IPS DF 19.7 (cell line): ENCODE measurements around the gene SLC6A8.
"Not testable (repeated sequence)": the region's sequence is repeated elsewhere in the genome, so short reads cannot be mapped to it uniquely, and the experiment has no call there.

Source experiments
- DNase-seq: peaks from one replicate; pipeline ENCODE4 v3.0.0-alpha.2; 2013; ENCODE audit warnings: low read depth, low spot score

The SLC6A8 gene

DNA sequence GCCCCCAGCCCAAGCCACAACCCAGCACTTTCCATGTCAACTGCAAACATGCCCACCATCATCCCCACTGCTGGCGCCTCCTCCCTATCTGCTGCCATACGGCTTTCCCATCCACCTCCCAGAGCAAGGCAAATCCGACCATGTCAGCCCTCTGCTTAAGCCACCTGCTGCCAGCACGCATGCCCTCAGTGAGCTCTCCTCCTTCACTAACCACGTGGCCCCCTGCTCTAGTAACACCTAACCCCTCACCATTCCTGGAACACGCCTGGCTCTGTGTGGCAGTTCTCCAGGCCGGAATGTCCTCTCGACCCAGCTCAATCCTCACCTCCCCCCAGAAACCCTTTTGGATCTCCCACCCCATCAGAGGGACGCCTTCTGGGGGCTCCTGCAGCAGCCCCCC lies 19.1 kb downstream of the SLC6A8 start:
- no peak for DNase-seq

DNA sequence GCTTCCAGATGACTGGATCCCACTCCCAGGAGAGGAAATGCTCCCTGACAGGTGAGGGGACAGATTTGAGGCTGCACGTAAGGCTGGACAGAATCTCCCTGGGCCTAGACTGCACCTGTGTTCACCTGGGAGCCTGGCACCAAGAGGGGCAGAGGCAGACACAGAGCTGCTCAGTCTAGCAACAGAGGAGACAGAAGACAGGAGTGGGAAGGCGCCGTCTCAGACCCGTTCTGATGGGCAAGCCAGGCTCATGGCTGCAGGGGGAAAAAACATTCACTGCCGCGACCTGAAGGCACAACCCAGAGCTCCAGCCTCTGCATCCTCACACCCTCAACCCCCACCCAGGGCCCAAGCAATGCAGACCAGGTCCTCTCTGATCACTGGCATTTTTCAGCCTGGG lies 19.7 kb downstream of the SLC6A8 start:
- DNase-seq, result no peak

DNA sequence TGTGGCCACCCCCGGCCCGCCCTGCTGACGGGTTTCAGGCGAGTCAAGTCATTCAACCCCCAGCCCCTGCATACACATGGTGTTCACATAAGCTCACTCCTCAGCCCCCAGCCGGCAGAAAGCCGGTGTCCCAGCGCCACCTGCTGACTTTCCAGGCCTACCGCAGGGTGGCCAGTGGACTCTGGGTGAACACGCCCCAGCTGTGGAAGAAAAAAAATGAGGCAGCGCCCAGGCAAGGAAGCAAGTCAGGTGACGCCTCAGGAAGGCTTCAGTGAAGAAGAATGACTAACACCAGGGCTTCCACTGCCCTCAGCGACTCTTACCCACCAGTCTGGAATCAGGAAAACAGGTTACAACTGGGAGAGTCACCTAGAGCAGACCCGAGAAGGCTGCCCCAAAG lies 20.7 kb downstream of the SLC6A8 start:
- DNase-seq, result no peak

DNA sequence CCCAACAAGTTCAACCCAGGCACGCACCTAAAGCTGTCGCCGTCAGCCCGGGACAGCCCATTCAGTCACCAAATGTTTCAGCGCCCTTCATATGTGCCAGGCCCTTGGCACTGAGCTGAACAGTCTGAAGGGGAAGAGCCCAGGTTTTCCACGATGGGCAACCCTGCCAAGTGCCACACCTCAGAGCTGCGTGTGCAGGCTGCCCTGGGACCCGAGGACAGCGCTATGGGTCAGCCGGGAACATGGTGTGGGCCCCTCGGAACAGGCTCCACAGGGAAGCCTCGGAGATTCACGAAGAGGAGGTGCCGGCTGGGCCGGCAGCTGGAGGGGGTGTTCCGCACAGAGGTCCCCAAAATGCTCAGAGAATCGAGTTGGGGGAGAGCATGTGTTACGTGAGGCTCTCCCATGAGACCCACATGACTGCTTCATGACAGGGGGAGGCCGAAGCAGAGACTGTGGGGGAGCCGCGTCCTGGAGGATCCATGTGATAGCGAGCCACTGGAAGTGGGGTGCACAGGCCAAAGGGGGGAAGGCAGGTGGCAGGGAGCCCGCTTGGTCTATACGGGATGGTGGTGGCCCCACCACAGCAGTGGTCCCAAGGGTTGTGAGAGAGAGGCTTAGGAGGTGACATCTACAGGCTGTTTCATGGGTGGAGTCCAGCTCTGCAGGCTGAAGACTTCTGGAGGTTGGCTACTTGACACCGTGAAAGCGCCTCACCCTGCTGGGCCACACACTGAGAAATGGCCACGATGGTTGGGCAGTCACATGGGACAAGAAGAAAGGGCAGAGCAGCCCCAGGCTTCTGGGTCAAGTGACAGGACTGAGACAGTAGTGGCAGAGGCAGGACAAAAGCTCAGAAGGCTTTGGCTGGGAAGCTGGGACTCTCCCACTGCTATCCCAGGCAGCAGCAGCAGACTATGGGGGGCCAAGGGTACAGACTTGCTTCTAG lies 22.3 kb downstream of the SLC6A8 start:
- DNase-seq, result no peak

DNA sequence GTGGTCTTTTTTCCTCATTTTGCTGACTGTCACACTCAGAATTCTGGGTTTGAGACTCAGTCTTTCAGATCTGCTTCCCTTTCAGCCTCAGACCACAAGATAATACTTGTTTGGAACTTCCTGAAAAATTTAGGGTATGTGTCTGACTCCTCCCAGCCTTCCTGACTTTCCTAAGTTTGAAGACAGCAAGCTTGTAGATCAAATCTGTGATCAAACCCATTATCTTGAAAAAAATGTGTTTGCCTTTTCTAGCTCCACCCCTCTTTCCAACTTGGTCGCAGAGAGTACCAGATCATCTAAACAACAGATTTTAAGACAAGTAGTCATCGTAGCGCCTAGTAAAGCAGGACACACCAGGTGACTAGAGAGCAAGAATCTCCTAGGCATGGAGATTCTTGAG lies 26.5 kb downstream of the SLC6A8 start:
- DNase-seq, result no peak

DNA sequence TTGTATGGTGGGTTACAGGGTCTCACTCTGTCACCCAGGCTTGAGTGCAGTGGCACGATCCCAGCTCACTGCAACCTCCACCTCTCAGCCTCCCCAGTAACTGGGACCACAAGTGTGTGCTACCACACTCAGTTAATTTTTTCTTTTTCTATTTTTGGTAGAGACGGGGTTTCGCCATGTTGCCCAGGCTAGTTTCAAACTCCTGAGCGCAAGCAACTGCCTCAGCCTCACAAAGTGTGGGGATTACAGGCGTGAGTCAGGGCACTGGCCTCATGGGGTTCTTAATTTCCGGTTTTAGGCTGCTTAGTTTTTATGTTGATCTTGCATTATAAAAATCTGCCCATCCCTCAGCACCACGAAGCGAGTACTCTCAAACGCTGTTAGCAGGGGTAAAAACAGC lies 29.7 kb downstream of the SLC6A8 start:
- no peak for DNase-seq

DNA sequence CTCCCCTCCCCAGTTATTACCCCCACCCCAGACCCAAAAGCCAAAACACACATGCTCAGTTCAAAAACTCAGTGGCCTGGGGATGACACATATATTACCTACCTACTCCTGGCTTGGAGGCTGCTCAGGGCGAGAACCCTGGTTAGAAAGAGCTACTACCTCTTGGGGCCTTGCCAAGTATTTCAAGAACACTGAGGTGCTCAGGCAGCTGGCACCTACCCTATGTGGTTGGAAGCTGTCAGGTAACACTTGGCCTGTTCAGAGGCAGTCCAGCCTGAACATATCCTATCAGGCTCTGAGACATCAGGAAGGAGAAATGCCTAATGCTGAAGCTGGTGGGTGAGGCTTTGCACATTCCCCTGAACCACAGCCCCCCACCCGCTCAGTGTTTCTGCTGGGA lies 31.5 kb downstream of the SLC6A8 start:
- DNase-seq, result no peak

DNA sequence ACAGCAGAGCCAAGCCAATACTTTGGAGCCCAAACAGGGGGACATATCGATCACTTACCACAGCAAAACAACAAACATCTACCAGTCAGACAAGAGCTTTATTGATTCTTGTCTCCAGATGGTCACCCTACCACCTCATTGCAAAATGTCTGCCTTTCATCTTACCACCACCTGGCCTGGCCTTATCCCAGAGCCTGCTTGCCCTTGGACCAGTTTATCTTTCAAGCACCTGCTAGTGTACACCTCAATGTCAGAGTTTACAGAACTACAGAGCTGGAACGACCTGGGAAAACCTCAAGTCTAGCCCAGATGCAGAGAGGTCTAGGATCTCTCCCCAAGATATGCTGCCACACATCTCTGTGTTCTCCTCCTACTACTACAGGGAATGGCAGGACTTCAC lies 32.0 kb downstream of the SLC6A8 start:
- DNase-seq, result no peak

DNA sequence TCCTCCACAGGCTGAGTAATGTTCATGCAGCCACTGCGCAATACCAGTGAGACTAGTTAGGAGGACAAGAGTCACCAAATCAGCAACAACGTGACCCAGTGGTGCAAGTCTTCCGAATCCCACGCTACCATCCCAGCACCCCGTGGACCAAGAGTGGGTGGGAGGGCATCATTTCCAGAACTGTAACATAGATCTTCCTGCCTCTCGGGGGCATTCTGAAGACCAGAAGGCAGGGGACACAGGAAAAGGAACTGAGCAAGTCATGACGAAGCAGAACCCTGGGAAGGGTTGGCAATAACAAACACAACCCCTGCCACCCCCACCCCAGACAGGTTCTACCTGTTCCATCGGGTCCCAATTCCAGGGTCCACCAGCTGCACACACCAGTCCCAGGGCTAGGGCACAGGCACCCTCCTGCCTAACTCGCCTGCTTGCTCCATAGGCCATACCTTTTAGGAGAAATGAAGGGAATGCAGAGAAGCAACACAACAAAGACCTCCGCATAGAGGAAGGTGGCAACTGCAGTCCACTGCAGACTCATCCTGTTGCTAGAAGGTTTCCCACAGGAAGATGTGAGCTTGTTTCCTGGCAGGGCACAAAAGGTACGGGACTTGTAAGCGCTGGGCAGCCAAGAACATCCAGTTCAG lies 35.1 kb downstream of the SLC6A8 start:
- no peak for DNase-seq

DNA sequence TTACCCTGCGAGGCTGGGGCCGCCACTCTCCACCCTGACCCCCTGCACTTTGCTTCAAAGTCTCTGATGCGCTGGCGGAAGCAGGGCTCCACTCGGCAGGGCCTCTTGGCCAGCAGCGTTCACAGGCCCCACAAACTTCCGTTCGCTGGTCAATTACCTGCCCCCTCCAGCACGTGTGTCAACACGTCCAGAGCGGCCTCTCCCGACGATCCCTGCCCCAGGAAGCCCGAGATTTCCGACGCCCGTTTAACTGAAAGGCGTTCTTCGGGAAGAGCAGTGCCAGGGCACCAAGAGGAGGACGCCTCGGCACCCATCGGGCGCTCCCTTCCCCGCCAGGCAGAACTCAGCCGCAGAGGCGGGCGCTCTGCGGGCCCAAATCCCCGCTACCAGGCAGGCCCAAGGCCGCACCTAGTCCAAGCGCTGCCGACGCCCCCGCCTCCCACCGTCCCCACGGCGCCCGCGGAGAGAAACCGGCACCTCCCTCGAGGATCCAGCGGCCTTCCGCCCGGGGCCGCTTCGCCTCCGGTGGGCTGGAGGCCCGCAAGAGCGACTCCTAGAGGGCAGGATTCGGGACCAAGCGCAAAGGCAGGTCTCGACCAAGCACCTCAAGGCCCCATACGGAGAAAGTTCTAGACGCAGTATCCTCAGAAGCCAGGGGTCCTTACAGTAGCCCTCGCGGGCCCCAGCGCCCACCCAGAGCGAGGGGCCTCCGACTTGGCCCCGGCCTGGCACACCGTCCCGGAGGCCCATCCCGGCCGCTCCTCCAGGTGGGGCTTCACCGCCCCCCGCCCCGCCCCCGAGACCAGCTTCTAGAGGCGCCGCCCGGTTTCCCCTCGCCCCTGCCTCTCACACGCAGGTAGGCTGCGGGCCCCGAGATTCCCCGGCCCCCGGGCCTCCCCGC lies 35.9 kb downstream of the SLC6A8 start:
- DNase-seq, result no peak

DNA sequence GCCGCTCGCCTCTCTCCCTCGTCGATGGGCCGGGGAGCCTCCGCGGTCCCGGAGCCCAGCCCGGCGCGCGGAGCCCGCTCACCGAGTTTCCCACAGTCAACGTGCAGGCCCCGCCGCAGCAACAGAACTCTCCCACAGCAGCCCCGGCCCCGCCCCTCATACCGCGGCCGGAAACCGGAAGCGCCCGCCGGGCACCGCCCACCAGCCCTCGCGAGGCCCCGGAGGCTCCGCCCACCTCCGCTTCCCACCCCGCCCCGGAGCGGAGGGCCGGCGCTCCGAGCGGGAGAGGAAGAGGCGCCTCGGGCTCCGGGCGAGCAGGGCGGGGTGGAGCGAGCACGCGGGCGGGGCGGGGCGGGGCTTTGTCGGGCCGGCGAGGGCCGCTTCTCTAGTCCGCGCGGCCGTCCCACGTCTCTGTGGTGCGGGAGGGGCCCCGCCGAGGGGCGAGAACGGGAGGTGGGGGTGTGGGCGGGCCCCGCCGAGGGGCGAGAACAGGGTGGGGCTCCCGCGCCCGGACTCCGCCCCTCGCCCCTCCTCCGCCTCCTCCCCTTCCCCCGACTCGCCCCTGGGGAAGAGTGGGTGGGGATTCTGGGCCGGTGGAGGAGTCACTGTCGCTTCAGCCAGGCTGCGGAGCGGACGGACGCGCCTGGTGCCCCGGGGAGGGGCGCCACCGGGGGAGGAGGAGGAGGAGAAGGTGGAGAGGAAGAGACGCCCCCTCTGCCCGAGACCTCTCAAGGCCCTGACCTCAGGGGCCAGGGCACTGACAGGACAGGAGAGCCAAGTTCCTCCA lies 36.7 kb downstream of the SLC6A8 start, which contains the start of the genes ABCD1 and BCAP31:
Gene ABCD1, plus strand, starts transcription at position 605 of the 787 bp plus-strand sequence. CDS start 411 bp downstream, outside the sequence.
Gene BCAP31, minus strand, starts transcription at position 136 of the 787 bp plus-strand sequence. CDS start 1,143 bp downstream, outside the sequence.
- no peak for DNase-seq

DNA sequence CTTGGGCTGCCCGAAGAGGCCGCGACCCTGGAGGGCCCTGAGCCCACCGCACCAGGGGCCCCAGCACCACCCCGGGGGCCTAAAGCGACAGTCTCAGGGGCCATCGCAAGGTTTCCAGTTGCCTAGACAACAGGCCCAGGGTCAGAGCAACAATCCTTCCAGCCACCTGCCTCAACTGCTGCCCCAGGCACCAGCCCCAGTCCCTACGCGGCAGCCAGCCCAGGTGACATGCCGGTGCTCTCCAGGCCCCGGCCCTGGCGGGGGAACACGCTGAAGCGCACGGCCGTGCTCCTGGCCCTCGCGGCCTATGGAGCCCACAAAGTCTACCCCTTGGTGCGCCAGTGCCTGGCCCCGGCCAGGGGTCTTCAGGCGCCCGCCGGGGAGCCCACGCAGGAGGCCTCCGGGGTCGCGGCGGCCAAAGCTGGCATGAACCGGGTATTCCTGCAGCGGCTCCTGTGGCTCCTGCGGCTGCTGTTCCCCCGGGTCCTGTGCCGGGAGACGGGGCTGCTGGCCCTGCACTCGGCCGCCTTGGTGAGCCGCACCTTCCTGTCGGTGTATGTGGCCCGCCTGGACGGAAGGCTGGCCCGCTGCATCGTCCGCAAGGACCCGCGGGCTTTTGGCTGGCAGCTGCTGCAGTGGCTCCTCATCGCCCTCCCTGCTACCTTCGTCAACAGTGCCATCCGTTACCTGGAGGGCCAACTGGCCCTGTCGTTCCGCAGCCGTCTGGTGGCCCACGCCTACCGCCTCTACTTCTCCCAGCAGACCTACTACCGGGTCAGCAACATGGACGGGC lies 37.5 kb downstream of the SLC6A8 start:
- no peak for DNase-seq

DNA sequence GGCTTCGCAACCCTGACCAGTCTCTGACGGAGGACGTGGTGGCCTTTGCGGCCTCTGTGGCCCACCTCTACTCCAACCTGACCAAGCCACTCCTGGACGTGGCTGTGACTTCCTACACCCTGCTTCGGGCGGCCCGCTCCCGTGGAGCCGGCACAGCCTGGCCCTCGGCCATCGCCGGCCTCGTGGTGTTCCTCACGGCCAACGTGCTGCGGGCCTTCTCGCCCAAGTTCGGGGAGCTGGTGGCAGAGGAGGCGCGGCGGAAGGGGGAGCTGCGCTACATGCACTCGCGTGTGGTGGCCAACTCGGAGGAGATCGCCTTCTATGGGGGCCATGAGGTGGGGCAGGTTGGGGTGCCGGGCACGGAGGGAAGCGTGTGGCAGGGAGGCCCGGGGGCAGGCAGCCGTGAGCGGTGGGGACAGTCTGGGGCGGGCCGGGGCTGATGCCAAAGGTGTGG lies 38.1 kb downstream of the SLC6A8 start:
- no peak for DNase-seq

DNA sequence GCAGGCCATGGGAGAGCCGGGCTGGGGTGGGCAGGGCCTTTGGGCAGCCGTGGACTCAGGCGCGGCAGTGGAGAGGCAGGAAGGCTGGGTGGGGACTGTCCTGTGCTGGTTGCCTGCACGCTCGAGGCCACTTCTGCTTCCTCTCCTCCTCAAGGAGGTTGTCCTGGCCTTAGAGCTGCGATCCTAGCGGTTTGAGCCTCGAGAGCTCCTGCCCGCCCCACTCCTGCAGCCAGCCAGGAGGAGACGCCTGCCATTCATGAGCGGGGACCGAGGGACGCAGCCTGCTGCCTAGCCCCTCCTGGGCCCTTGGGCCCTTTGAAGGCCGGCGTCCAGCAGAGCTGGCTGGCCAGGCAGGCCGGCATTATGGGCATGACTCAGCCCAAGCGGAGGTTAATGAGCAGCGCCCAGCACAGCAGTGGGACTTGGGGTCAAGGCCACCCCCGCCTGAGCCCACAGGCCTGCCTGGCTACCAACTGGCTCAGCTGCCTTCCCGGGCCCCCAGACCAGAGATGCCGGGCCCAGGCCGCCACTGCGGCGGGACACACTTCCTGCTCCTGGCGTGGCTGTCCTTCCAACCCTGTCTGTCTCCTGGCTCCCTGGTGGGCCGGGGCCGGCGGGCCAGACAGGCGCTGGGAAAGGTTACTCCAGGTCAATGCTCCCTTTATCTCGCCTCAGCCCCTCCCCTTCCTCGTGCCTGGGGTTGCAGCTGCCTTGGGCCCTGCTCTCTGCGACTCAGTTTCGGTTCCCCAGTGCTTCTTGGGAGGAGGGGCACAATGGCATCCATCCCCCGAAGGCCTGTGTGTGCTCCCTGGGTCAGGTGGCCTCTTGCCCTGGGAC lies 38.8 kb downstream of the SLC6A8 start:
- DNase-seq, result no peak

DNA sequence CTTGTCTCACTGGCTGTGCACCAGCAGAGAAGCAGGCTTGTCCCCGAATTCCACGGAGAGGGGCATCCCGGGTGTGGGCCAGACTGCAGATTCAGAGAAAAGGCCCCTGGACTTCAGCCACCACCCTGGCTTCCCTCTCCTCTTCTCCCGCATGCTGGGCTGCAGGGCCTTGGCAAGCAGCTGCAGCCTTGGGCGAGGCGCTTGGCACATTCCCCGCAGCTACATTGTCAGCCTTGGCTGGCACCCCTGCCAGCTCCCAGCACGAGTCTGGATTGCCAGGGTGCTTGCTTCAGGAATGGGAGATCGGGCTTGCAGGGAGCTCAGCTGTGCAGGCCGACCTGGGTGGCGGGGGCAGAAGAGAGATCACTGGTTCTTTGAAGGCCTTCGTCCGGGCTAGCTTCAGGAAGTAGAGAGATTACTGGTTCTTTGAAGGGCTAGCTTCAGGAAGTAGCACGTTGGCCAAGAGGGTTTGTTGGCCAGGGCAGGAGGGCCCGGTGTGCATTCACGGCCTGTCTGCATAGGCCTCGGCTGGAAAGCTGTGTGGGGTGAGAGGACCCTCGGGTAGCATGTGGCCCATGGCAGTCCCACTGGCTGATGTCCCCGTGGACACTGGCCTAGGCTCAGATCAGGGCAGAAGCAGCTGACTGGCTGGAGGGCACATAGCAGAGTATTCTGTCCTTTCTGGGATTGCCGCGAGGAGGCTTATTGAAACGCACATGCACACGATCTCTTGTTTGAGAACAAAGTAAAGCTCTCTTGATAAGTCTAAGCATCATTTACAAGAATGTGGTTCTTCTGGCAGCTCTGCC lies 39.6 kb downstream of the SLC6A8 start:
- no peak for DNase-seq

DNA sequence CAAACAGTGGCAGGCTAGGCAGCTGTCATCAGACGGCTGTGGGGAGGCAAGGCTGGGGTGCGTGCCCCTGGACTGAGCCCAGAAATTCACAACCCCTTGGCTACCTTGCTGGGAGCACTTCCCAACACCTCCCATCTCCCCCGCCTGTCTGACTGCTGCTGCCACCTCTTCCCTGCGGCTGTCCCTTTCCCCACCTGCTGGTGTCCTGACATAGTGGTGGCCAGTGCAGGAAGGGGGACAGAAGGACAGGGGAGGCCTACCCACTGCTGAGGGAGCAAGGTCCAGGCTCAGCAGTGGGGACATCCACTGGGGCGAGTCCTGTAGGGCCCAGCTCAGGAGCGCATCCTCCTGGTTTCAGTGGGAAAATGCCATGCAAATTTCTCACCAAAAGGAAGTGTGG lies 40.4 kb downstream of the SLC6A8 start:
- no peak for DNase-seq

DNA sequence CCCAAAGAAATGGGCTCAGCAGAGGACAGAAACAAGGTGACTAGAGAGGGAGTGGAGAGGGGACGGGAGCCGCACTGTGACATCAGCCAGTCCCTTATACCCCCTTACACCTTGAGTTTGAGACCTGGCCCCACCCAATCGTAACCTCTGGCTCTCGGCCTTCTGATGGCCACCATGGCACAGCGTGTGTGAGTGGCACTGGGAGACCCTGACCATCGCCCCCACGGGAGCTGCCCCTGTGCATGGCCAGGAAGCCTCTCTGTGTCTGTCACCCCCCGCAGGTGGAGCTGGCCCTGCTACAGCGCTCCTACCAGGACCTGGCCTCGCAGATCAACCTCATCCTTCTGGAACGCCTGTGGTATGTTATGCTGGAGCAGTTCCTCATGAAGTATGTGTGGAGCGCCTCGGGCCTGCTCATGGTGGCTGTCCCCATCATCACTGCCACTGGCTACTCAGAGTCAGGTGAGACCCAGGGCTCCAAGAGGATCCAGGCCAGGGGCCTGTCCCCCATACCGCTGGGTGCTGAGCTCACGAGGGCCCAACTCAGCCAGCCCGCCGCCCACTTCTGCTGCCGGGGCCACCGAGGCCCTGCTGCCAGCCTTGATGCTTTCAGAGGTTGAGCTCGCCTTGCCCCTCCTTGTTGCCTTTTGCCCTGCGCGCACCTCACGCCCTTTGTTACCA lies 41.4 kb downstream of the SLC6A8 start:
- no peak for DNase-seq

DNA sequence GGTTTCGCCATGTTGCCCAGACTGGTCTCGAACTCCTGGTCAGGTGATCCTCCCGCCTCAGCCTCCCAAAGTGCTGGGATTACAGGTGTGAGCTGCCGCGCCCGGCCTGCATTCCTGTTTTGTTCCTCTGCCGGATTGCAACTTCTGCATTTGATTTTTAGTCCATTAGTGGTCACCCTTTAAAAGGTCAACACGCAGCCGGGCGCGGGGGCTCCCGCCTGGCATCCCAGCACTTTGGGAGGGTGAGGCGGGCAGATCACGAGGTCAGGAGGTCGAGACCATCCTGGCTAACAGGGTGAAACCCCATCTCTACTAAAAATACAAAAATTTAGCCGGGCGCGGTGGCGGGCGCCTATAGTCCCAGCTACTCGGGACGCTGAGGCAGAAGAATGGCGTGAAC lies 42.4 kb downstream of the SLC6A8 start:
- not testable (repeated sequence) for DNase-seq
